ENCODE results near the gene AMH.

The AMH gene

DNA sequence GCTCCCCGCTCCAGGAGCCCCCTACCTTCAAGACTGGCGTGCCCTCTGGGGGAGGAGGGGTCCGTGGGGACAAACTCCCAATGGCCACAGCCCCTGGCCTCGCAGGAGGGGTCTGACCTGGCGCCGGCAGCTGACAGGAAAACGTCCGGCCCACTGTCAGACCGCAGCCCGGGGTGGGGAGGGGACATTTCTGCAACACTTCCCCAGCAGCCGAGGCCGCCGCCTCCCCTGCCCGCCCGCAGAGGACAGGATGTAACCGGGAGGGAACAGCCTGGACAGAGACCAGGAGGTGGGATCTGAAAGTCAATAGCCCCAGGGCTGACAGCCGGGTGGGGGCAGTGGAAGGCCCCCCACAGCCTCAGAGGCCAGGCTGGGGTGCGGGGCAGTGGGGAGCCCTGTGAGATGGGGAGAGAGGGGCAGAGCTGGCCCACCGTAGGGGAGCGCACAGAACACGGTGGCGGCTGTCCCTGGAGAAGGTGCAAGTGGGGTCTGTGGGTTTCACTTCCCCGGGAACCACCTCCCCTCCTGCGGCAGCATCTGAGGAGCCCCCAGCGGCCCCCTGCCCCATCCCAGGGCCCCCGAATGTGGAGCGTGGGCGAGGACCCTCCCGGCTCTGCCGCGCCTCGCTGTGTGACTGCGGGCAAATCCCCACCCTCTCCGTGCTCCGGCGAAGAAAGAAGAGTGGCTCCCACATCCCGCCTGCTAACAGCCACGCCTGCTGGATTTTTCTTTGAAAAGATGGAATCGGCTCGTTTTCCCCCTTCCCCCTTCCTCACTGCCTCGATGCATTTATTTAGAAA lies 33.1 kb downstream of the AMH start, which contains the start of gene PEAK3:
Gene PEAK3, minus strand, starts transcription at position 114 of the 800 bp plus-strand sequence. CDS start 1,244 bp downstream, outside the sequence.
- H3K4me3 ChIP-seq (ENCODE audit: control insufficient read depth, low read depth, low read length), result no peak within 1 kb of the TSS
- TF ChIP-seq, protein P1, sequence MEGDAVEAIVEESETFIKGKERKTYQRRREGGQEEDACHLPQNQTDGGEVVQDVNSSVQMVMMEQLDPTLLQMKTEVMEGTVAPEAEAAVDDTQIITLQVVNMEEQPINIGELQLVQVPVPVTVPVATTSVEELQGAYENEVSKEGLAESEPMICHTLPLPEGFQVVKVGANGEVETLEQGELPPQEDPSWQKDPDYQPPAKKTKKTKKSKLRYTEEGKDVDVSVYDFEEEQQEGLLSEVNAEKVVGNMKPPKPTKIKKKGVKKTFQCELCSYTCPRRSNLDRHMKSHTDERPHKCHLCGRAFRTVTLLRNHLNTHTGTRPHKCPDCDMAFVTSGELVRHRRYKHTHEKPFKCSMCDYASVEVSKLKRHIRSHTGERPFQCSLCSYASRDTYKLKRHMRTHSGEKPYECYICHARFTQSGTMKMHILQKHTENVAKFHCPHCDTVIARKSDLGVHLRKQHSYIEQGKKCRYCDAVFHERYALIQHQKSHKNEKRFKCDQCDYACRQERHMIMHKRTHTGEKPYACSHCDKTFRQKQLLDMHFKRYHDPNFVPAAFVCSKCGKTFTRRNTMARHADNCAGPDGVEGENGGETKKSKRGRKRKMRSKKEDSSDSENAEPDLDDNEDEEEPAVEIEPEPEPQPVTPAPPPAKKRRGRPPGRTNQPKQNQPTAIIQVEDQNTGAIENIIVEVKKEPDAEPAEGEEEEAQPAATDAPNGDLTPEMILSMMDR (IDR thresholded peaks at IDR 0.05; ENCODE audit: control insufficient read depth, insufficient read depth, low read depth, low read length, missing control alignments), result no peak
- DNase-seq (ENCODE audit: low read depth), result no peak

DNA sequence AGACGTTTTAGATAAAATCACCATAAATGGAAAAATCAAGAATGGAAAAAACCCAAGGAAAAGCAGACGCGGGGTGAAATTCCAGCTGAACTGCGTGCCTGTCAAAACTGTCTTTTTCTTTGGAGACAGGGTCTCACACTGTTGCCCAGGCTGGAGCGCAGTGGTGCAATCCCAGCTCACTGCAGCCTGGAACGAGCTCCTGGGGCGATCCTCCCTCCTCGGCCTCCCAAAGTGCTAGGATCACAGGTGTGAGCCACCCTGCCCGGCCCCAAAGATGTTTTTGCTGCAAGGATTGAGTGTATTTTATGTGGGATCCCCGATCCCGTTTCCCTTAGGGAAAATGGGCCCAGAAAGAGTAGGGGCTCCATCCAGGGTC lies 33.7 kb downstream of the AMH start:
- no peak overlapping the region for H3K4me3 ChIP-seq (ENCODE audit: control insufficient read depth, low read depth, low read length)
- no peak for DNase-seq (ENCODE audit: low read depth)
- TF ChIP-seq, protein P1 (IDR thresholded peaks at IDR 0.05; ENCODE audit: control insufficient read depth, insufficient read depth, low read depth, low read length, missing control alignments), result no peak

DNA sequence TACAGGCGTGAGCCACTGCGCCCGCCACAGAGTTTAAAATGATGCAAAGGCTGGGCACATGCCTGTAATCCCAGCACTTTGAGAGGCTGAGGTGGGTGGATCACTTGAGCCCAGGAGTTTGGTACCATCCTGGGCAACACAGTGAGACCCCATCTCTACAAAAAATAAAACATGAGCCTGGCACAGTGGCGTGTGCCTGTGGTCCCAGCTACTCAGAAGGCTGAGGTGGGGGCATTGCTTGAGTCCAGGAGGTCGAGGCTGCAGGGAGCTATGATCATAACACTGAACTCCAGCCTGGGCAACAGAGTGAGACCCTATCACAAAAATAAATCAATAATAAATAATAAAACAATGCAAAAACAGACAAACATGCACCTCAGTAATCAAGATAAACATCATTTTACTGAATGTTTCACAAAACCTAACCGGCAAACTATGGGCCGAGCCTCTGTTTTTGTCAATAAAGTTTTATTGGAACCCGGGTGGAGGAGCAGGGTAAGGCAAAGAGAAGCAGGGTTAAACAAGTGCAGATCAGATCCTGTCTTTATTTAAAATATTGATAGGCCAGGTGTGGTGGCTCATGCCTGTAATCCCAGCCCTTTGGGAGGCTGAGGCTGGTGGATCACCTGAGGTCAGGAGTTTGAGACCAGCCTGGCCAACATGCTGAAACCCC lies 34.8 kb downstream of the AMH start:
- no peak overlapping the region for H3K4me3 ChIP-seq (ENCODE audit: control insufficient read depth, low read depth, low read length)
- no peak for DNase-seq (ENCODE audit: low read depth)
- TF ChIP-seq, protein P1 (IDR thresholded peaks at IDR 0.05; ENCODE audit: control insufficient read depth, insufficient read depth, low read depth, low read length, missing control alignments), result no peak

DNA sequence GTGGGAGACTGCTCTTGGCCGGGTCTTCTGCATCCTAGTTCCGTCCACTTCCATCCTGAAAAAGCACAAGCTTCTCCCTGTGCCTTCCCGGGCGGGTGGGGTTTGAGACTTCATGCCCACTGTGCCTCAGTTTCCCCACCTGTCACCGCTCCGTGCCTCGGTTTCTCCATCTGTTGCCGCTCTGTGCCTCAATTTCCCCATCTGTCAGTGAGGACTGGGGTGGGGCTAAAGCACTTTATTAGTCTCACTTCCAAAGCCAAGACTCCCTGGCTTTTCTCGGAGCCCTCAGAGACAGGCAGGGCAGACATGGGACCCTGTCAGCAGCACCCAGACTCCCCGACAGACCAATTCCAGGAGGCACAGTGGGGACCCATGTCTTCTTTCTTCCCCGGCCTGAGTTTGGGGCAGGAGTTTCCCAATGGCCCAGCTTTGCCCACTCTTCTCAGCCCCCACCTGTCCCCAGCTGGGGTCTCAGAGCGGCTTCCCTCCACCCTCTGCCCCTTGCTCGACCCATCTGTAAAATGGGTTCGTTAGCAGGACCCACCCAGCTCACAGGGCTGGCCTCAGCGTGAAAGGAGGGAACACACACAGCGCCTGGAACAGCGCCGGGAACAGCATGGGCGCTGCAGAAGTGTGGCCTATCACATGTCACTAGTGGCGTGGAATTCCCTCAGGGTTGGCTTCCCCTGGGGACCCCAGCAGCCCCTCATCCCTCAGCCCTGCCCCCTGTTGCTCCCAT lies 37.4 kb downstream of the AMH start:
- TF ChIP-seq, protein P1 (IDR thresholded peaks at IDR 0.05; ENCODE audit: control insufficient read depth, insufficient read depth, low read depth, low read length, missing control alignments), result no peak
- no peak overlapping the region for H3K4me3 ChIP-seq (ENCODE audit: control insufficient read depth, low read depth, low read length)
- DNase-seq (ENCODE audit: low read depth), result no peak

DNA sequence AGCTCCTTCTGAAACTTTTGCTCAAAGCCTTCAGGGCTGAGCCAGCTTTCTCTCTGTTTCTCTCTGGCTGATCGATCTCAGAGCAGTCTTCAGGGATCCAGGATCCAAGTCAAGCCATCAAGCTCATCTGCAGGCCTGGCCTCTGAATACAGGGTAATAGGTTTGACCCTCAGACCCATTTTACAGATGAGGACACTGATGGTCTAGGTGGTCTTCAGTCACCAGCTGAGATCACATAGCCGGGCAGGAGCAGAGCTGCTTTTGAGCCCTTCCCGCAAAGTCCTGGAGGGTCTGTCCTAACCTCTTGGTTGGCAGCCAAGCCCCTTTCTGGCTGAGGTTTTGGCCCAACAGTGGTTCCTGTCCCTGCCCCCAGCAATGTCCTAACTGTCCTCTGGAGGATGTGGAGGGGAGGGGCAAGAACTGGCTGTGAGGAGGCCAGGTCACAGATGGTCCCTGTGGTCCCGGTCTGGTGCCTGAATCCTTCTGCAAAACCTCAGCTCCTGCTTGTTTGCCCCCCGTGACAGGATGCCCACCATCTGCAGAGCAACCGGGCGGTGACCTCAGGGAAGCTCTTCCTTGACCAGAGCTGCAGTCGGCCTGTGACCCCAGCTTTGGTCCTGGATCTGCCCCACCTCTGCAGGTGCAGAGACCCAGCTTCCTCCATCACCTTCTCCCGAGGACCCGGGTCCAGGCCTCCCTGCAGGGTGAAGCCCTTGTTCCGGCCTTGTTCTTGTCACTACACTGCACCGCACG lies 38.6 kb downstream of the AMH start:
- DNase-seq (ENCODE audit: low read depth), result no peak
- H3K4me3 ChIP-seq (ENCODE audit: control insufficient read depth, low read depth, low read length), result no peak overlapping the region
- TF ChIP-seq, protein P1 (IDR thresholded peaks at IDR 0.05; ENCODE audit: control insufficient read depth, insufficient read depth, low read depth, low read length, missing control alignments), result no peak

DNA sequence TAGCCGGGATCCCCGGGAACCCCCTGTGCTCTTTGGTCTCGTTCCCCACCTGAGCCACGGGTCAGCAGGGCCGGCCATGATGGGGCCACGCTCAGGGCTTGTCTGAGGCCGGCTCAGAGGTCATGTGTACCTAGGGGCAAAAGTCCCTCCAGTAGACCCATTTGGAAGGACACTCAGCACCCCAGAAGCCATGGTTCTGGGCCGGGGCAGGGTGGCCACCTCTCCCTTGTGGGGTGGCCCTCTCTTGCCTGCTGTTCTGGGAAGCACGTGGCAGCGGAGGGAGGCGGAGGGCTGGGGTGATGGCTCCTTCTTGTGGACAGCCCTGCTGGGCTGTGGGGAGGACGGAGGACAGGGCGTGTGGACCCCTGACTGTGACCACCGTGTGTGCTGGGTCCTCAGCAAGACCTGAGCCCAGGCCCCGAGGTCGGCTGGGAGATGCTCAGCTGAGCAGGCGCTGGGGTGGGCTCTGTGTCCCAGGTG lies 39.3 kb downstream of the AMH start:
- DNase-seq (ENCODE audit: low read depth), result no peak
- H3K4me3 ChIP-seq (ENCODE audit: control insufficient read depth, low read depth, low read length), result no peak overlapping the region
- TF ChIP-seq, protein P1 (IDR thresholded peaks at IDR 0.05; ENCODE audit: control insufficient read depth, insufficient read depth, low read depth, low read length, missing control alignments), result no peak
